ENCODE data around the gene ZNF282.
A peak's percentile ranks its signal among the peaks of the same experiment; 100 is the strongest.

The ZNF282 gene

GRCh38 chr7:149214020-149214720 is 18.8 kb downstream of the ZNF282 start:
- DNase-seq (ENCODE audit: low read depth), result no peak
- TF ChIP-seq CTCF (IDR thresholded peaks at IDR 0.05; ENCODE audit: low read length, missing control alignments), result no peak
- H3K4me3 ChIP-seq (replicated peaks; ENCODE audit: low read depth, low read length), result no peak overlapping the region

GRCh38 chr7:149216402-149216801 is 21.1 kb downstream of the ZNF282 start:
- no peak for DNase-seq (ENCODE audit: low read depth)
- H3K4me3 ChIP-seq (replicated peaks; ENCODE audit: low read depth, low read length), result no peak overlapping the region
- no peak for TF ChIP-seq CTCF (IDR thresholded peaks at IDR 0.05; ENCODE audit: low read length, missing control alignments)

- DNase-seq (ENCODE audit: low read depth), result peak; percentile 27
- H3K4me3 ChIP-seq (replicated peaks; ENCODE audit: low read depth, low read length), result no peak overlapping the region
- no peak for TF ChIP-seq CTCF (IDR thresholded peaks at IDR 0.05; ENCODE audit: low read length, missing control alignments)
Observed at GRCh38 chr7:149217570-149217969, 22.2 kb downstream of the ZNF282 start.

- DNase-seq (ENCODE audit: low read depth), result no peak
- no peak overlapping the region for H3K4me3 ChIP-seq (replicated peaks; ENCODE audit: low read depth, low read length)
- no peak for TF ChIP-seq CTCF (IDR thresholded peaks at IDR 0.05; ENCODE audit: low read length, missing control alignments)
Observed at GRCh38 chr7:149218469-149219420, 23.4 kb downstream of the ZNF282 start.

GRCh38 chr7:149220534-149220933 is 25.2 kb downstream of the ZNF282 start:
- TF ChIP-seq CTCF (IDR thresholded peaks at IDR 0.05; ENCODE audit: low read length, missing control alignments), result no peak
- peak; percentile 51 for DNase-seq (ENCODE audit: low read depth)
- H3K4me3 ChIP-seq (replicated peaks; ENCODE audit: low read depth, low read length), result no peak overlapping the region

GRCh38 chr7:149223176-149223575 is 27.8 kb downstream of the ZNF282 start:
- no peak for DNase-seq (ENCODE audit: low read depth)
- no peak overlapping the region for H3K4me3 ChIP-seq (replicated peaks; ENCODE audit: low read depth, low read length)
- no peak for TF ChIP-seq CTCF (IDR thresholded peaks at IDR 0.05; ENCODE audit: low read length, missing control alignments)
